Upper lobe of right lung (tissue), 1 donor: Measurements from ENCODE around the gene PEX14. TPM values are rescaled to one million over a fixed set of nuclear protein-coding genes. Genes with fewer than 3 reads are reported as not detected.

Source experiments
- ATAC-seq: fragments of 200-7000 bp; cut with Tn5 transposase; one replicate; pipeline ENCODE4 v1.9.1; 2020; ENCODE audit warnings: mild to moderate bottlenecking, moderate library complexity
- DNase-seq: peaks from one replicate; pipeline ENCODE4 v3.0.0-alpha.2; 2020
- H3K27ac ChIP-seq: fragments of 200-600 bp; one replicate; pipeline ENCODE4 v1.8.0; 2022
- H3K27me3 ChIP-seq: fragments of 200-600 bp; one replicate; pipeline ENCODE4 v1.8.0; 2022; ENCODE audit warnings: mild to moderate bottlenecking
- H3K36me3 ChIP-seq: fragments of 200-600 bp; one replicate; pipeline ENCODE4 v1.8.0; 2022
- H3K4me1 ChIP-seq: fragments of 200-600 bp; one replicate; pipeline ENCODE4 v1.8.0; 2022
- H3K4me3 ChIP-seq: fragments of 200-600 bp; one replicate; pipeline ENCODE4 v1.8.0; 2022; ENCODE audit warnings: mild to moderate bottlenecking
- H3K9me3 ChIP-seq: fragments of 200-600 bp; one replicate; pipeline ENCODE4 v1.8.0; 2022
- intact Hi-C: fragments of 100-400 bp; cut with DNase I; formaldehyde crosslinking; loops from one replicate; pipeline ENCODE4 v1.11.0; 2022
- total RNA-seq: library from RNA; stranded (reverse); fragmentation: NEBNext Ultra II Directional; extraction: Animal tissue kit (Norgen Biotek cat#: 25700); gene quantifications from one replicate; pipeline ENCODE4 v1.2.1, GENCODE V29; 2021
- TF ChIP-seq, protein P1 (sequence below): fragments of 200-600 bp; IDR thresholded peaks from one replicate; pipeline ENCODE4 v1.8.0; 2022; ENCODE audit warnings: antibody characterized with exemption
- donor health status: DM: no; HTN: yes; CAD: no; lungs with severe emphysema.

Gene PEX14
- total RNA-seq, 1 donor from 2014 or later = 25.8 TPM

- Histone ChIP-seq H3K27me3 (no peaks in the 10 kb centered on the region), H3K4me1 (peaks cover 8% of the 10 kb centered on the region), H3K9me3 (no peaks in the 10 kb centered on the region), H3K27ac (peak overlapping the region; percentile 71), H3K36me3 (peaks cover 17% of the 10 kb centered on the region), H3K4me3 (no peak overlapping the region)
- ATAC-seq (no peak), DNase-seq (no peak)
- TF ChIP-seq, protein P1, sequence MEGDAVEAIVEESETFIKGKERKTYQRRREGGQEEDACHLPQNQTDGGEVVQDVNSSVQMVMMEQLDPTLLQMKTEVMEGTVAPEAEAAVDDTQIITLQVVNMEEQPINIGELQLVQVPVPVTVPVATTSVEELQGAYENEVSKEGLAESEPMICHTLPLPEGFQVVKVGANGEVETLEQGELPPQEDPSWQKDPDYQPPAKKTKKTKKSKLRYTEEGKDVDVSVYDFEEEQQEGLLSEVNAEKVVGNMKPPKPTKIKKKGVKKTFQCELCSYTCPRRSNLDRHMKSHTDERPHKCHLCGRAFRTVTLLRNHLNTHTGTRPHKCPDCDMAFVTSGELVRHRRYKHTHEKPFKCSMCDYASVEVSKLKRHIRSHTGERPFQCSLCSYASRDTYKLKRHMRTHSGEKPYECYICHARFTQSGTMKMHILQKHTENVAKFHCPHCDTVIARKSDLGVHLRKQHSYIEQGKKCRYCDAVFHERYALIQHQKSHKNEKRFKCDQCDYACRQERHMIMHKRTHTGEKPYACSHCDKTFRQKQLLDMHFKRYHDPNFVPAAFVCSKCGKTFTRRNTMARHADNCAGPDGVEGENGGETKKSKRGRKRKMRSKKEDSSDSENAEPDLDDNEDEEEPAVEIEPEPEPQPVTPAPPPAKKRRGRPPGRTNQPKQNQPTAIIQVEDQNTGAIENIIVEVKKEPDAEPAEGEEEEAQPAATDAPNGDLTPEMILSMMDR = no peak
- intact Hi-C loops = no loop called here
Measured at GRCh38 chr1:10650556-10651388, 176.0 kb downstream of the PEX14 start.

GRCh38 chr1:10651389-10651766 is 176.6 kb downstream of the PEX14 start:
- H3K9me3 ChIP-seq = no peaks in the 10 kb centered on the region
- no peaks in the 10 kb centered on the region for H3K27me3 ChIP-seq
- no peak overlapping the region for H3K4me3 ChIP-seq
- peaks cover 8% of the 10 kb centered on the region for H3K4me1 ChIP-seq
- H3K27ac ChIP-seq = peak overlapping the region; percentile 71
- TF ChIP-seq, protein P1 = no peak
- peaks cover 12% of the 10 kb centered on the region for H3K36me3 ChIP-seq
- intact Hi-C loops = no loop called here
- ATAC-seq (peak; percentile 55), DNase-seq (peak; percentile 86)

DNA sequence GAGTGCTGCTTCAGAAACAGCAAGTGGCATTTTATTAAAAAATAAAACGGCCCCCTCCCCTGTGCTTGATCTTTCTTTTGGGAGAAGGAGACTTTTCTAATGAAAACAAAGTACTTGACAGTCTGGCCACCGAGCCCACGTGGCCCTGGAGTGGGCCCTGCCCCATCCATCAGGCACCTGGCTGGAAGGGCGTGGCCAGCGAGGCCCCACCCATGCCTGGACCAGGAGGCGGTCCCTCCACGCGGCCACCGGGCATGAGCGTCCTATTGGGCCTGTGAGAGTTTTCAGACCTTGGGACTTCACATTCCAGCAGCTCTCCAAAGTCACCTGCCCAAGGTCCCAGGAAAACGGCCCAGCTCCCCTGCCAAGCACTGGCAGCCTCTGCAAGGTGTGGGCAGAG is 177.0 kb downstream of the PEX14 start:
- intact Hi-C loops = no loop called here
- H3K4me1 ChIP-seq = peaks cover 8% of the 10 kb centered on the region
- TF ChIP-seq, protein P1 = no peak
- no peaks in the 10 kb centered on the region for H3K9me3 ChIP-seq
- H3K36me3 ChIP-seq = peaks cover 12% of the 10 kb centered on the region
- H3K27ac ChIP-seq = peak overlapping the region; percentile 71
- peak; percentile 89 for ATAC-seq
- peak; percentile 93 for DNase-seq
- H3K4me3 ChIP-seq = no peak overlapping the region
- no peaks in the 10 kb centered on the region for H3K27me3 ChIP-seq

GRCh38 chr1:10652626-10653025 is 177.9 kb downstream of the PEX14 start:
- TF ChIP-seq, protein P1 = no peak
- Histone ChIP-seq H3K27ac (no peak overlapping the region), H3K4me1 (peaks cover 8% of the 10 kb centered on the region)

GRCh38 chr1:10653370-10654125 is 178.8 kb downstream of the PEX14 start:
- Histone ChIP-seq H3K36me3 (peaks cover 12% of the 10 kb centered on the region), H3K9me3 (no peaks in the 10 kb centered on the region), H3K27ac (no peak overlapping the region), H3K4me1 (peaks cover 8% of the 10 kb centered on the region), H3K4me3 (no peak overlapping the region), H3K27me3 (no peaks in the 10 kb centered on the region)
- TF ChIP-seq, protein P1 = no peak
- ATAC-seq (no peak), DNase-seq (no peak)
- intact Hi-C loops = no loop called here

More at GRCh38 chr1:10652626-10653025, 177.9 kb downstream of the PEX14 start:
- Histone ChIP-seq H3K27me3 (no peaks in the 10 kb centered on the region), H3K4me3 (no peak overlapping the region), H3K36me3 (peaks cover 12% of the 10 kb centered on the region), H3K9me3 (no peaks in the 10 kb centered on the region)
- ATAC-seq (peak; percentile 51), DNase-seq (no peak)
- intact Hi-C loops = no loop called here
